ENCODE results near the gene CNTN2. TPM values are rescaled to one million over a fixed set of nuclear protein-coding genes. Genes with fewer than 3 reads are reported as not detected.

Gene CNTN2
- total and polyA plus RNA-seq, 2 of the 8 experiments (the other 6 are each of a cell fraction or from before 2014, with no cell fraction given) = 1.2 to 3.9 TPM

- TF ChIP-seq CHD7 (IDR thresholded peaks at IDR 0.05; ENCODE audit: insufficient replicate concordance, low read length) (no peak), POU5F1 (IDR thresholded peaks at IDR 0.05; ENCODE audit: low read depth, low read length) (no peak), ATF2 (IDR thresholded peaks at IDR 0.05; ENCODE audit: low read length) (no peak), SUZ12 (IDR thresholded peaks at IDR 0.05; ENCODE audit: low read length) (no peak), KDM4A (IDR thresholded peaks at IDR 0.05; ENCODE audit: low read depth, low read length, severe bottlenecking) (no peak)
These were observed 10.5 kb upstream of the CNTN2 start (continued) for GRCh38 chr1:205032508-205032907.

All from H1 (cell line).